Measurements from ENCODE around the gene CSH2. TPM values are rescaled to one million over a fixed set of nuclear protein-coding genes. Genes with fewer than 3 reads are reported as not detected.
"Not testable (repeated sequence)": the region's sequence is repeated elsewhere in the genome, so short reads cannot be mapped to it uniquely, and the experiment has no call there.

The CSH2 gene
- total and polyA plus RNA-seq, 2 donors (not counting 1 experiment from before 2014, with no cell fraction given), result not detected

DNA sequence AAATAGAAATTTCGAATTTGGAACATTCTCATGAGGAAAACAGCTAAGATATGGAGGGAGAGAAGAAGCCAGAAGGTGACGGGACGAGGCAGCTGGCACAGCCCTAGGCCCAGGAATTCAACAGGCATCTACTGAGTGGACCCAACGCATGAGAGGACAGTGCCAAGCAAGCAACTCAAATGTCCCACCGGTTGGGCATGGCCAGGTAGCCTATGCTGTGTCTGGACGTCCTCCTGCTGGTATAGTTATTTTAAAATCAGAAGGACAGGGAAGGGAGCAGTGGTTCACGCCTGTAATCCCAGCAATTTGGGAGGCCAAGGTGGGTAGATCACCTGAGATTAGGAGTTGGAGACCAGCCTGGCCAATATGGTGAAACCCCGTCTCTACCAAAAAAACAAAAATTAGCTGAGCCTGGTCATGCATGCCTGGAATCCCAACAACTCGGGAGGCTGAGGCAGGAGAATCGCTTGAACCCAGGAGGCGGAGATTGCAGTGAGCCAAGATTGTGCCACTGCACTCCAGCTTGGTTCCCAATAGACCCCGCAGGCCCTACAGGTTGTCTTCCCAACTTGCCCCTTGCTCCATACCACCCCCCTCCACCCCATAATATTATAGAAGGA lies 43.2 kb upstream of the CSH2 start:
- peaks cover 22% of the 10 kb centered on the region for H3K79me2 ChIP-seq (ENCODE audit: control insufficient read depth, insufficient read depth, low read length)
- no peak overlapping the region for H3K4me3 ChIP-seq (ENCODE audit: control extremely low read depth in 1 of 5, extremely low read depth in 1 of 5, insufficient read depth in 1 of 5, low read depth in 2 of 5, low read length in 4 of 5)
- no peak for ATAC-seq (ENCODE audit: low read depth)
- no peak overlapping the region for H3K27ac Mint-ChIP-seq
- peaks cover 70% of the 10 kb centered on the region for H3K4me1 Mint-ChIP-seq
- H3K27me3 Mint-ChIP-seq, result no peaks in the 10 kb centered on the region
- no peak overlapping the region for H2AFZ ChIP-seq (ENCODE audit: insufficient read depth, low read depth, low read length, poor library complexity, severe bottlenecking)
- peaks cover 54 to 72% of the 10 kb centered on the region in 2 donors for H3K4me1 ChIP-seq (ENCODE audit: control insufficient read depth in 2 of 2, insufficient read depth in 2 of 2, low read length in 2 of 2)
- no peak overlapping the region for H3K9ac ChIP-seq (ENCODE audit: low read length)
- DNase-seq, result no peak
- no peaks in the 10 kb centered on the region for H4K20me1 ChIP-seq (ENCODE audit: control insufficient read depth, insufficient read depth, low read length, poor library complexity, severe bottlenecking)
- ChIA-PET POLR2A (interaction anchor here (0.6 to 3.7 kb wide), 3 partner anchors 16 to 33 kb away, joined by 3 to 21 read pairs (median 14); partner anchors contain the start of gene CD79B), CTCF (interaction anchor here (1.4 to 26.0 kb wide), 10 partner anchors 30 to 229 kb away, joined by 4 to 834 read pairs (median 81); partner anchors contain the start of genes ERN1 and ICAM2)
- H3K9me3 ChIP-seq (ENCODE audit: control extremely low read depth in 1 of 3, control insufficient read depth in 2 of 3, insufficient read depth in 1 of 3, low read length in 2 of 3), result no peaks in the 10 kb centered on the region
- peak overlapping the region; percentile 57 for H3K4me2 ChIP-seq (replicated peaks; ENCODE audit: low read depth, low read length, poor library complexity, severe bottlenecking)
- no peak for TF ChIP-seq EZH2 (IDR thresholded peaks at IDR 0.05; ENCODE audit: borderline replicate concordance, insufficient read depth, low read depth, low read length, poor library complexity, severe bottlenecking)
- TF ChIP-seq, protein P1, sequence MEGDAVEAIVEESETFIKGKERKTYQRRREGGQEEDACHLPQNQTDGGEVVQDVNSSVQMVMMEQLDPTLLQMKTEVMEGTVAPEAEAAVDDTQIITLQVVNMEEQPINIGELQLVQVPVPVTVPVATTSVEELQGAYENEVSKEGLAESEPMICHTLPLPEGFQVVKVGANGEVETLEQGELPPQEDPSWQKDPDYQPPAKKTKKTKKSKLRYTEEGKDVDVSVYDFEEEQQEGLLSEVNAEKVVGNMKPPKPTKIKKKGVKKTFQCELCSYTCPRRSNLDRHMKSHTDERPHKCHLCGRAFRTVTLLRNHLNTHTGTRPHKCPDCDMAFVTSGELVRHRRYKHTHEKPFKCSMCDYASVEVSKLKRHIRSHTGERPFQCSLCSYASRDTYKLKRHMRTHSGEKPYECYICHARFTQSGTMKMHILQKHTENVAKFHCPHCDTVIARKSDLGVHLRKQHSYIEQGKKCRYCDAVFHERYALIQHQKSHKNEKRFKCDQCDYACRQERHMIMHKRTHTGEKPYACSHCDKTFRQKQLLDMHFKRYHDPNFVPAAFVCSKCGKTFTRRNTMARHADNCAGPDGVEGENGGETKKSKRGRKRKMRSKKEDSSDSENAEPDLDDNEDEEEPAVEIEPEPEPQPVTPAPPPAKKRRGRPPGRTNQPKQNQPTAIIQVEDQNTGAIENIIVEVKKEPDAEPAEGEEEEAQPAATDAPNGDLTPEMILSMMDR (IDR thresholded peaks at IDR 0.05), result no peak
- H3K36me3 ChIP-seq (replicated peaks in 1 of 2; ENCODE audit: control extremely low read depth in 1 of 2, control insufficient read depth in 1 of 2, extremely low read depth in 1 of 2, insufficient read depth in 2 of 2, low read length in 1 of 2), result no peaks in the 10 kb centered on the region
- H3K27me3 ChIP-seq (replicated peaks in 1 of 4; ENCODE audit: control extremely low read depth in 1 of 4, control insufficient read depth in 3 of 4, insufficient read depth in 4 of 4, low read length in 3 of 4), result no peaks in the 10 kb centered on the region
- intact Hi-C loops (cut with micrococcal nuclease), result no loop called here
- H3K27ac ChIP-seq (ENCODE audit: low read length in 2 of 2), result peak overlapping the region in 1 of 2 donors; percentile 36
- H3K9me3 Mint-ChIP-seq (ENCODE audit: insufficient read depth), result no peaks in the 10 kb centered on the region
- H3K4me3 Mint-ChIP-seq, result no peak overlapping the region
- 94% methylated on average over 8 of the region's 12 CpGs for whole genome bisulfite sequencing (ENCODE audit: insufficient coverage)

DNA sequence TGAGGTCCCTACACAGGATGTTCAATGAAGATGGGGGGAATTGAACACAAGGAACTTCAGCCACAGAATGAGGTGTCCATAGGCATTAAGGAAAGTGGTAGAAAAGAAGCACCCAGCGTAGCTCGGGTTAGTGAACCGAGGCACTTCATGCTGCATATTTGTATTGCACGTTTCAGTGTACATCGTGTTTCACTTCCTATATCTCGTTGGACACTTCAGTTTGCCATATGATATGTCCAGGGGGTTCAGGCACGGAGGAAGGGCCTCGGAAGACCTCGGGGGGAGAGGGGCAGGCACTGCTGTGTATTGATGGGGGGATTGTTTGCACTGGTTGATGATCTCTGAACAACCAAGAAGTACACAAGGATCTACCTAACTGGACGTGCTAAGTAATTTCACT lies 42.3 kb upstream of the CSH2 start:
- H3K27me3 Mint-ChIP-seq; intact Hi-C loops (cut with micrococcal nuclease); H2AFZ ChIP-seq (ENCODE audit: insufficient read depth, low read depth, low read length, poor library complexity, severe bottlenecking); H3K27me3 ChIP-seq (replicated peaks in 1 of 4; ENCODE audit: control extremely low read depth in 1 of 4, control insufficient read depth in 3 of 4, insufficient read depth in 4 of 4, low read length in 3 of 4); H3K9me3 ChIP-seq (ENCODE audit: control extremely low read depth in 1 of 3, control insufficient read depth in 2 of 3, insufficient read depth in 1 of 3, low read length in 2 of 3); H3K36me3 ChIP-seq (replicated peaks in 1 of 2; ENCODE audit: control extremely low read depth in 1 of 2, control insufficient read depth in 1 of 2, extremely low read depth in 1 of 2, insufficient read depth in 2 of 2, low read length in 1 of 2); H3K9me3 Mint-ChIP-seq (ENCODE audit: insufficient read depth); H4K20me1 ChIP-seq (ENCODE audit: control insufficient read depth, insufficient read depth, low read length, poor library complexity, severe bottlenecking): not testable (repeated sequence)
- peaks cover 45 to 68% of the 10 kb centered on the region in 2 donors for H3K4me1 ChIP-seq (ENCODE audit: control insufficient read depth in 2 of 2, insufficient read depth in 2 of 2, low read length in 2 of 2)
- H3K79me2 ChIP-seq (ENCODE audit: control insufficient read depth, insufficient read depth, low read length), result peaks cover 18% of the 10 kb centered on the region
- peak overlapping the region; percentile 17 for H3K9ac ChIP-seq (ENCODE audit: low read length)
- DNase-seq, result peak; percentile 77
- H3K4me3 Mint-ChIP-seq, result peak overlapping the region; percentile 75
- 5% methylated on average over 5 of the region's 10 CpGs for WGBS (ENCODE audit: insufficient coverage)
- H3K27ac Mint-ChIP-seq, result peak overlapping the region; percentile 72
- peak; percentile 59 for ATAC-seq (ENCODE audit: low read depth)
- CTCF ChIA-PET, result interaction anchor here (0.9 to 26.0 kb wide), 9 partner anchors 31 to 230 kb away, joined by 4 to 834 read pairs (median 5); partner anchors contain the start of gene ERN1
- H3K4me3 ChIP-seq (ENCODE audit: control extremely low read depth in 1 of 5, extremely low read depth in 1 of 5, insufficient read depth in 1 of 5, low read depth in 2 of 5, low read length in 4 of 5), result peak overlapping the region in 2 of 5 experiments; percentile 11 to 15
- POLR2A ChIA-PET, result interaction anchor here (1.2 to 2.0 kb wide), 3 partner anchors 10 to 30 kb away, joined by 3 to 14 read pairs (median 7); partner anchors contain the start of gene CD79B
- H3K4me1 Mint-ChIP-seq, result peaks cover 68% of the 10 kb centered on the region
- peak overlapping the region; percentile 57 for H3K4me2 ChIP-seq (replicated peaks; ENCODE audit: low read depth, low read length, poor library complexity, severe bottlenecking)
- peak overlapping the region; percentile 18 to 33 for H3K27ac ChIP-seq (ENCODE audit: low read length in 2 of 2)
